Measurements from ENCODE around the gene KIFBP. TPM values are rescaled to one million over a fixed set of nuclear protein-coding genes. Genes with fewer than 3 reads are reported as not detected.
"Not testable (repeated sequence)": the region's sequence is repeated elsewhere in the genome, so short reads cannot be mapped to it uniquely, and the experiment has no call there.

The KIFBP gene
- polyA plus RNA-seq (2013, experiment 1 of 2; ENCODE audit: insufficient read length), result 35.7 TPM
- polyA plus RNA-seq (2013, experiment 2 of 2; ENCODE audit: insufficient read length), result 36.0 TPM

GRCh38 chr10:68988530-68989316 lies at the start of gene KIFBP:
Gene KIFBP (plus strand): TSS chr10:68988803. CDS start chr10:68988833, 30 bp downstream.
- peak; percentile 98 for DNase-seq

- DNase-seq, result no peak
Observed at GRCh38 chr10:68938884-68939283, 49.7 kb upstream of the KIFBP start.

GRCh38 chr10:68940917-68941316 lies 47.7 kb upstream of the KIFBP start:
- not testable (repeated sequence) for DNase-seq

- no peak for DNase-seq
Observed at GRCh38 chr10:68950598-68950997, 38.0 kb upstream of the KIFBP start.

- DNase-seq, result no peak
Observed at GRCh38 chr10:68954904-68955303, 33.7 kb upstream of the KIFBP start.

GRCh38 chr10:68955355-68955831 lies 33.2 kb upstream of the KIFBP start:
- no peak for DNase-seq

GRCh38 chr10:68955832-68956532 lies 32.6 kb upstream of the KIFBP start, which contains the start of gene DDX21:
Gene DDX21 (plus strand): TSS chr10:68956170. CDS start chr10:68956226, 56 bp downstream.
- peak; percentile 91 for DNase-seq

- DNase-seq, result no peak
Observed at GRCh38 chr10:68957284-68957615, 31.4 kb upstream of the KIFBP start.

GRCh38 chr10:68957654-68958053 lies 30.9 kb upstream of the KIFBP start:
- DNase-seq, result peak; percentile 9

- no peak for DNase-seq
Observed at GRCh38 chr10:68959695-68960527, 28.7 kb upstream of the KIFBP start.

- no peak for DNase-seq
Observed at GRCh38 chr10:68963151-68963550, 25.5 kb upstream of the KIFBP start.

GRCh38 chr10:68973975-68974374 lies 14.6 kb upstream of the KIFBP start:
- no peak for DNase-seq

GRCh38 chr10:68975936-68976473 lies 12.6 kb upstream of the KIFBP start:
- DNase-seq, result not testable (repeated sequence)

GRCh38 chr10:68979738-68980137 lies 8.9 kb upstream of the KIFBP start:
- not testable (repeated sequence) for DNase-seq

GRCh38 chr10:68981074-68981473 lies 7.5 kb upstream of the KIFBP start:
- no peak for DNase-seq

GRCh38 chr10:68982389-68982788 lies 6.2 kb upstream of the KIFBP start:
- DNase-seq, result no peak

- DNase-seq, result no peak
Observed at GRCh38 chr10:68987611-68988010, 992 bp upstream of the KIFBP start.

- peak; percentile 9 for DNase-seq
Observed at GRCh38 chr10:68989317-68989990, 851 bp downstream of the KIFBP start.

- peak; percentile 83 for DNase-seq
Observed at GRCh38 chr10:68992636-68993440, 4.2 kb downstream of the KIFBP start.

GRCh38 chr10:68997211-68997610 lies 8.6 kb downstream of the KIFBP start:
- no peak for DNase-seq

GRCh38 chr10:69004821-69005220 lies 16.2 kb downstream of the KIFBP start:
- DNase-seq, result peak; percentile 53
